Esophagus (tissue), 2 donors: Measurements from ENCODE around the gene TRMT1. TPM values are rescaled to one million over a fixed set of nuclear protein-coding genes. Genes with fewer than 3 reads are reported as not detected.

ENCODE experiments used
- H3K27ac ChIP-seq, 2 donors: one replicate each; pipeline ENCODE4 v1.5.1; 2013; ENCODE audit warnings: low read depth in 2 of 2, mild to moderate bottlenecking in 2 of 2, inconsistent platforms in 1 of 2, low read length in 1 of 2, moderate library complexity in 1 of 2
- H3K27me3 ChIP-seq, 2 donors: one replicate each; pipeline ENCODE4 v1.6.1; 2013; ENCODE audit warnings: low read length in 2 of 2, control low read depth in 1 of 2, mild to moderate bottlenecking in 1 of 2; ENCODE audit not compliant: insufficient read depth in 2 of 2, control insufficient read depth in 1 of 2
- H3K36me3 ChIP-seq, 2 donors: one replicate each; pipeline ENCODE4 v1.6.1; 2013; ENCODE audit warnings: low read length in 1 of 2; ENCODE audit not compliant: control insufficient read depth in 2 of 2, insufficient read depth in 2 of 2
- H3K4me1 ChIP-seq, 2 donors: one replicate each; pipeline ENCODE4 v1.6.1; 2013; ENCODE audit warnings: low read length in 1 of 2; ENCODE audit not compliant: control insufficient read depth in 2 of 2, insufficient read depth in 2 of 2
- H3K4me3 ChIP-seq, 2 donors: one replicate each; pipeline ENCODE4 v1.5.1; 2013; ENCODE audit warnings: low read length in 2 of 2, mild to moderate bottlenecking in 2 of 2, low read depth in 1 of 2, moderate library complexity in 1 of 2
- H3K9me3 ChIP-seq, 2 donors: one replicate each; pipeline ENCODE4 v1.6.1; 2013; ENCODE audit warnings: mild to moderate bottlenecking in 2 of 2, low read depth in 1 of 2, low read length in 1 of 2, moderate library complexity in 1 of 2; ENCODE audit not compliant: control insufficient read depth in 2 of 2, insufficient read depth in 1 of 2
- WGBS, 2 donors: extraction: QIAGEN DNeasy Blood & Tissue Kit; methylation state at CpG; one replicate each; pipeline ENCODE4 v1.1.7; 2013; 5-methylcytosine and 5-hydroxymethylcytosine counted together
- polyA plus RNA-seq, 2 donors: library from polyadenylated mRNA; stranded (reverse); fragments of 200-250 nt; gene quantifications; one replicate each; pipeline ENCODE4 v1.2.3, GENCODE V29; 2013
- donor health status: healthy with polysubstance abuse.
- donor health status: Bipolar disorder and iron deficiency.

The TRMT1 gene
- polyA plus RNA-seq, 2 donors = 34.0 to 59.5 TPM

GRCh38 chr19:13117772-13118423, 1.4 kb upstream of the TRMT1 start, which contains the start of gene NACC1:
TSS of gene NACC1 (plus strand) at chr19:13118264. CDS start at chr19:13135208, 16,944 bp downstream.
- Histone ChIP-seq H3K36me3 (peaks cover 0 to 5% of the 10 kb centered on the region in 2 donors), H3K4me1 (peaks cover 11 to 13% of the 10 kb centered on the region in 2 donors), H3K27ac (peak within 1 kb of the TSS; percentile 83 to 91), H3K27me3 (no peaks in the 10 kb centered on the region), H3K4me3 (peak within 1 kb of the TSS; percentile 89 to 100), H3K9me3 (no peaks in the 10 kb centered on the region)
- 2 to 3% methylated on average over 44 to 65 of the region's 65 CpGs for WGBS, 2 donors

GRCh38 chr19:13117176-13117771, 734 bp upstream of the TRMT1 start:
- Histone ChIP-seq H3K9me3 (no peaks in the 10 kb centered on the region), H3K27ac (peak overlapping the region; percentile 83 to 91), H3K4me1 (peaks cover 11 to 13% of the 10 kb centered on the region in 2 donors), H3K36me3 (peaks cover 4 to 10% of the 10 kb centered on the region in 2 donors), H3K4me3 (peak overlapping the region; percentile 80 to 89), H3K27me3 (no peaks in the 10 kb centered on the region)
- 5 to 10% methylated on average over 20 of the region's 20 CpGs for WGBS, 2 donors

GRCh38 chr19:13115936-13116281, 631 bp downstream of the TRMT1 start:
- Histone ChIP-seq H3K27ac (peak overlapping the region; percentile 83 to 91), H3K4me3 (peak overlapping the region; percentile 80 to 89), H3K4me1 (peaks cover 11 to 13% of the 10 kb centered on the region in 2 donors), H3K27me3 (no peaks in the 10 kb centered on the region), H3K9me3 (no peaks in the 10 kb centered on the region), H3K36me3 (peaks cover 4 to 5% of the 10 kb centered on the region in 2 donors)
- 1 to 2% methylated on average over 18 of the region's 18 CpGs for WGBS, 2 donors

DNA sequence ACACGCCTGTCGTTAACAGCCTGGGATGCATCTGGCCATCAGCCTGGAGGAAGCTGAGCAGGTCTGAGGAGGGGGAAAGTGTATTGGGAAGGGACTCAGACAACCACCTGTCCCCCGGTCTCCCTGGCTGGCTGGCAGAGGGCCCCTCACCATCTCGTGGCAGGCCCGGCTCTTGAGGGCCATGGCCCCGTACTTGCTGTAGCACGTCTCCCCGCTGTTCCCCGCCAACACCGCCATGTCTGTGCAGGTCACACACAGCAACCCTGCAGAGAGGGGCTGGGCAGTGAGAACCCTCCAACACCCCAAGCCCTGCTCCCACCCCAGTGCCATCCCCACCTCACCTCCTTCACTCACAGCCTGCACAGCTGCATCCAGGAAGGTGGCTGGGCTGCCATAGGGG, 4.0 kb downstream of the TRMT1 start:
- 89 to 92% methylated on average over 10 of the region's 10 CpGs for WGBS, 2 donors
- no peaks in the 10 kb centered on the region for H3K27me3 ChIP-seq
- H3K27ac ChIP-seq = no peak overlapping the region
- no peak overlapping the region for H3K4me3 ChIP-seq
- no peaks in the 10 kb centered on the region for H3K9me3 ChIP-seq
- H3K36me3 ChIP-seq = peaks cover 4 to 18% of the 10 kb centered on the region in 2 donors
- H3K4me1 ChIP-seq = peaks cover 2 to 5% of the 10 kb centered on the region in 2 donors

GRCh38 chr19:13110099-13110610, 6.4 kb downstream of the TRMT1 start:
- Histone ChIP-seq H3K4me1 (no peaks in the 10 kb centered on the region), H3K9me3 (no peaks in the 10 kb centered on the region), H3K36me3 (peaks cover 4 to 21% of the 10 kb centered on the region in 2 donors), H3K27me3 (no peaks in the 10 kb centered on the region), H3K27ac (no peak overlapping the region), H3K4me3 (no peak overlapping the region)
- 90 to 92% methylated on average over 15 of the region's 15 CpGs for WGBS, 2 donors

GRCh38 chr19:13109361-13110098, 7.0 kb downstream of the TRMT1 start:
- H3K4me1 ChIP-seq = no peaks in the 10 kb centered on the region
- H3K36me3 ChIP-seq = peaks cover 4 to 25% of the 10 kb centered on the region in 2 donors
- WGBS, 2 donors = 94% methylated on average over 28 to 30 of the region's 30 CpGs
- no peak overlapping the region for H3K4me3 ChIP-seq
- no peaks in the 10 kb centered on the region for H3K27me3 ChIP-seq
- H3K27ac ChIP-seq = no peak overlapping the region
- no peaks in the 10 kb centered on the region for H3K9me3 ChIP-seq

DNA sequence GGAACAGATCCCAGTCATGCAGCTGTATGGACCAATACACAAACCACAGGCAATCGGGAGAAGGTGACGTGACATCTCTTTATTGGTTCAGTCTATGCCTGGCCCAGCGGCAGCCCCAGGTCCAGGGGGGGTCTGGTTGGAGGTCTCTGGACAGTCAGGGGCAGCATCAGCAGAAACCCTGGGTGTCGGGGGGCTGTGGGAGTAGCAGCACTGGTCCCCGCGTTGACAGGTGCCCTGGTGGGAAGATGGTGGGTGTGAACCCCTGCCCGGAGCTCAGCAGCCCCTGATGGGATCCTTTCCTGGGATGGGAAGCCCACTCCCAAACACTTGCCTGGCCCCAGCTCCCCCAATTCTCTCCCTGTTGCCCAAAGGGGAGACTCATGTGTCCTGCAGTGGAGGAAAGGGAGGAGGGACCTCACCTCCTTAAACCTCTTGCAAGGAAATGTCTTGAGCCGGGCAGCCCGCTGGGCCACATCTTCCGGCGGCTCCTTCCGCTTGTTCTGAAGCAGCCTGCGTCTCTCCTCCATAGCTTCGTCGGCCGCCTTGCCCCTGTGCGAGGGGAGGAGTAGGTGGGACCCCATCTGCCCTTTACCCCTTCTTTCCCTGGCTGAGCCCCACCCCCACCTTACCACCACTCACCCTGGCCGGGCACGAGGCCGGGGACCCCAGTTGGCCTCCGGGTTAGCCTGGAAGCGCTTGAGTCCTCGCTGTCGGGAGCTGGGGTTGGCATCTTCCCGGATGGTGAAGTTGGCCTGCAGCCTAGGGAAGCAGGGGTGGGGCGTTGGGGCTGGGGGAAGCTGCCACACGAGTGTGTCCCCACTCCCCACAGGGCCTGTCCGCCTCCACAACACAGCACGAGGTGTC, 11.5 kb downstream of the TRMT1 start:
- Histone ChIP-seq H3K9me3 (peaks cover 0 to 2% of the 10 kb centered on the region in 2 donors), H3K27ac (peak overlapping the region; percentile 18 to 34), H3K36me3 (peaks cover 0 to 20% of the 10 kb centered on the region in 2 donors), H3K27me3 (no peaks in the 10 kb centered on the region), H3K4me1 (peaks cover 0 to 13% of the 10 kb centered on the region in 2 donors), H3K4me3 (peak overlapping the region in 1 of 2 donors; percentile 31)
- WGBS, 2 donors = 67 to 69% methylated on average over 29 of the region's 29 CpGs

- Histone ChIP-seq H3K27me3 (no peaks in the 10 kb centered on the region), H3K4me1 (peaks cover 0 to 17% of the 10 kb centered on the region in 2 donors), H3K27ac (peak overlapping the region; percentile 34 to 39), H3K36me3 (peaks cover 0 to 13% of the 10 kb centered on the region in 2 donors), H3K9me3 (peaks cover 0 to 2% of the 10 kb centered on the region in 2 donors), H3K4me3 (peak overlapping the region in 1 of 2 donors; percentile 31)
- 42 to 46% methylated on average over 25 to 33 of the region's 33 CpGs for WGBS, 2 donors
These were observed 12.1 kb downstream of the TRMT1 start for GRCh38 chr19:13104360-13104847.
